ENCODE results near the gene C1orf105.

C1orf105 gene

GRCh38 chr1:172394811-172395210 is 25.7 kb upstream of the C1orf105 start:
- peak overlapping the region; percentile 9 for H3K27ac ChIP-seq
- DNase-seq (ENCODE audit: low read depth, low spot score): no peak

- no peak for DNase-seq (ENCODE audit: low read depth, low spot score)
- H3K27ac ChIP-seq: no peak overlapping the region
These were observed 24.9 kb upstream of the C1orf105 start for GRCh38 chr1:172395576-172395975.

- H3K27ac ChIP-seq: no peak overlapping the region
- no peak for DNase-seq (ENCODE audit: low read depth, low spot score)
These were observed 23.3 kb upstream of the C1orf105 start for GRCh38 chr1:172397221-172397620.

- DNase-seq (ENCODE audit: low read depth, low spot score): no peak
- no peak overlapping the region for H3K27ac ChIP-seq
These were observed 22.9 kb upstream of the C1orf105 start for GRCh38 chr1:172397633-172398032.

GRCh38 chr1:172398193-172398592 is 22.3 kb upstream of the C1orf105 start:
- H3K27ac ChIP-seq: no peak overlapping the region
- no peak for DNase-seq (ENCODE audit: low read depth, low spot score)

GRCh38 chr1:172398970-172399755 is 21.3 kb upstream of the C1orf105 start:
- DNase-seq (ENCODE audit: low read depth, low spot score): peak; percentile 60

GRCh38 chr1:172399756-172400721 is 20.4 kb upstream of the C1orf105 start:
- H3K27ac ChIP-seq: no peak overlapping the region
- no peak for DNase-seq (ENCODE audit: low read depth, low spot score)

More at GRCh38 chr1:172398970-172399755, 21.3 kb upstream of the C1orf105 start:
- peak overlapping the region; percentile 29 for H3K27ac ChIP-seq

- H3K27ac ChIP-seq: no peak overlapping the region
- DNase-seq (ENCODE audit: low read depth, low spot score): no peak
These were observed 19.8 kb upstream of the C1orf105 start for GRCh38 chr1:172400722-172401105.

GRCh38 chr1:172401477-172401876 is 19.0 kb upstream of the C1orf105 start:
- H3K27ac ChIP-seq: no peak overlapping the region
- DNase-seq (ENCODE audit: low read depth, low spot score): no peak

GRCh38 chr1:172401892-172402291 is 18.6 kb upstream of the C1orf105 start:
- DNase-seq (ENCODE audit: low read depth, low spot score): no peak
- H3K27ac ChIP-seq: no peak overlapping the region

- DNase-seq (ENCODE audit: low read depth, low spot score): no peak
- H3K27ac ChIP-seq: no peak overlapping the region
These were observed 17.5 kb upstream of the C1orf105 start for GRCh38 chr1:172402878-172403569.

- H3K27ac ChIP-seq: no peak overlapping the region
- DNase-seq (ENCODE audit: low read depth, low spot score): no peak
These were observed 16.4 kb upstream of the C1orf105 start for GRCh38 chr1:172404121-172404520.

- DNase-seq (ENCODE audit: low read depth, low spot score): no peak
- no peak overlapping the region for H3K27ac ChIP-seq
These were observed 14.6 kb upstream of the C1orf105 start for GRCh38 chr1:172405912-172406311.

- no peak for DNase-seq (ENCODE audit: low read depth, low spot score)
- no peak overlapping the region for H3K27ac ChIP-seq
These were observed 13.5 kb upstream of the C1orf105 start for GRCh38 chr1:172406968-172407367.

GRCh38 chr1:172408958-172409357 is 11.5 kb upstream of the C1orf105 start:
- DNase-seq (ENCODE audit: low read depth, low spot score): no peak

GRCh38 chr1:172410027-172410426 is 10.5 kb upstream of the C1orf105 start:
- DNase-seq (ENCODE audit: low read depth, low spot score): no peak
- no peak overlapping the region for H3K27ac ChIP-seq

More at GRCh38 chr1:172408958-172409357, 11.5 kb upstream of the C1orf105 start:
- no peak overlapping the region for H3K27ac ChIP-seq

GRCh38 chr1:172411791-172412338 is 8.6 kb upstream of the C1orf105 start:
- H3K27ac ChIP-seq: no peak overlapping the region
- peak; percentile 31 for DNase-seq (ENCODE audit: low read depth, low spot score)

GRCh38 chr1:172414331-172414730 is 6.2 kb upstream of the C1orf105 start:
- DNase-seq (ENCODE audit: low read depth, low spot score): no peak

GRCh38 chr1:172416496-172417035 is 3.9 kb upstream of the C1orf105 start:
- H3K27ac ChIP-seq: no peak overlapping the region
- DNase-seq (ENCODE audit: low read depth, low spot score): no peak

More at GRCh38 chr1:172414331-172414730, 6.2 kb upstream of the C1orf105 start:
- H3K27ac ChIP-seq: no peak overlapping the region

- no peak for DNase-seq (ENCODE audit: low read depth, low spot score)
- peak overlapping the region; percentile 14 for H3K27ac ChIP-seq
These were observed 2.9 kb upstream of the C1orf105 start for GRCh38 chr1:172417557-172417956.

Data from epithelial cell of prostate (primary cell).